ENCODE results near the gene FER1L5. TPM values are rescaled to one million over a fixed set of nuclear protein-coding genes. Genes with fewer than 3 reads are reported as not detected.

FER1L5 gene
- total and polyA plus RNA-seq, 2 of the 8 experiments (the other 6 are each of a cell fraction or from before 2014, with no cell fraction given) = 0.23 to 0.88 TPM

DNA sequence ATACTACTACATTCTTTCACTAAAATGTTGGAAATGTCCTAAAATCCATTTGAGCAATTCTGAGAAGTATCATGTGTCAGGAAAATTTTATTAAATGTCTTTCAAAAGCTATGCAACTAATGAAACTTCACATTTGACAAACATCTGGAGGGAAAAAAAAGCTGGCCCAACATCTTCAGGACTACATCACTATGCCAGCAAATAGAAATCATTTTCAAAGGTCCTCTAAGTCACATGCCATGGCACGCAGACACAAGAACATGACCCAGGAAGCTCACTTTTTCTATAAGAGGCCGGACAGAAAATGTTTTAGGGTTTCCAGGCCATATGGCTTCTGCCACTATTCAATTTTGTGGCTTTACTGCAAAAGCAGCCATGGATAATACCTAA is 16.0 kb upstream of the FER1L5 start:
- Histone ChIP-seq H2BK20ac (ENCODE audit: low read length) (no peak overlapping the region), H3K23me2 (ENCODE audit: low read depth, low read length) (no peaks in the 10 kb centered on the region), H2BK120ac (replicated peaks; ENCODE audit: low read depth, low read length) (no peak overlapping the region), H3K4me1 (replicated peaks in 1 of 4; ENCODE audit: control insufficient read depth in 3 of 4, insufficient read depth in 4 of 4, low read length in 3 of 4) (no peaks in the 10 kb centered on the region), H3K36me3 (ENCODE audit: control insufficient read depth in 2 of 4, insufficient read depth in 4 of 4, low read length in 3 of 4) (peaks cover 3 to 42% (median 16%) of the 10 kb centered on the region in 4 experiments; a peak in 7 of 8 replicates), H2BK15ac (ENCODE audit: low read length) (no peak overlapping the region), H2BK5ac (ENCODE audit: low read depth, low read length) (no peak overlapping the region), H2BK12ac (ENCODE audit: low read depth, low read length) (no peak overlapping the region), H3K9me3 (ENCODE audit: insufficient read depth in 2 of 2, low read depth in 1 of 2, low read length in 1 of 2) (no peaks in the 10 kb centered on the region), H3K79me2 (ENCODE audit: control insufficient read depth in 1 of 2, insufficient read depth in 2 of 2, low read length in 2 of 2) (no peaks in the 10 kb centered on the region), H3K4me3 (ENCODE audit: extremely low read depth in 1 of 4, insufficient read depth in 2 of 4, low read depth in 3 of 4, low read length in 4 of 4) (no peak overlapping the region), H3K27ac (ENCODE audit: low read depth, low read length) (no peak overlapping the region), H2AK5ac (ENCODE audit: low read depth, low read length) (no peak overlapping the region), H4K91ac (replicated peaks; ENCODE audit: insufficient read length, low read length) (no peak overlapping the region), H4K20me1 (replicated peaks in 1 of 2; ENCODE audit: control insufficient read depth in 1 of 2, insufficient read depth in 2 of 2, low read length in 2 of 2) (peaks cover 5% of the 10 kb centered on the region in 2 experiments), H3K27me3 (replicated peaks in 1 of 4; ENCODE audit: control insufficient read depth in 3 of 4, extremely low read depth in 1 of 4, insufficient read depth in 3 of 4, low read length in 3 of 4) (no peaks in the 10 kb centered on the region), H2AFZ (ENCODE audit: low read length) (no peak overlapping the region), H3K18ac (ENCODE audit: extremely low read depth, low read length) (no peak overlapping the region), H3K9ac (replicated peaks in 1 of 4; ENCODE audit: extremely low read depth in 1 of 4, low read depth in 3 of 4, low read length in 3 of 4) (no peak overlapping the region), H3K14ac (ENCODE audit: insufficient read length) (no peak overlapping the region), H3K79me1 (ENCODE audit: low read depth, low read length) (peaks cover 5% of the 10 kb centered on the region), H3K23ac (ENCODE audit: insufficient read length) (no peak overlapping the region), H4K5ac (ENCODE audit: insufficient read length, low read depth, low read length) (no peak overlapping the region), H3K4ac (replicated peaks; ENCODE audit: insufficient read length, low read depth, low read length) (no peak overlapping the region), H4K8ac (ENCODE audit: extremely low read depth, insufficient read depth, low read length) (no peak overlapping the region), H3K56ac (replicated peaks; ENCODE audit: insufficient read length, low read depth, low read length) (no peak overlapping the region), H3K4me2 (ENCODE audit: insufficient read depth in 1 of 2, low read depth in 2 of 2, low read length in 2 of 2) (no peak overlapping the region)
- CTCF ChIA-PET (ENCODE audit: partially characterized antibody) = no interaction called here
- WGBS, 2 experiments (ENCODE audit: extremely low coverage in 1 of 2, insufficient coverage in 1 of 2, insufficient read length in 1 of 2, insufficient replicate concordance in 2 of 2, low coverage in 1 of 2, low lambda C conversion rate in 2 of 2, missing lambda C conversion rate in 1 of 2) = 91% methylated on average over 2 of the region's 2 CpGs; no CpG with 5 or more reads in 1 of the 2 experiments
- POLR2A ChIA-PET (ENCODE audit: partially characterized antibody) = no interaction called here
- no peak for FAIRE-seq
- DNase-seq (ENCODE audit: low read depth in 1 of 2, low spot score in 2 of 2) = no peak
- TF ChIP-seq BACH1 (IDR thresholded peaks at IDR 0.05; ENCODE audit: low read length) (no peak), SP4 (IDR thresholded peaks at IDR 0.05; ENCODE audit: low read length) (no peak), SIRT6 (IDR thresholded peaks at IDR 0.05; ENCODE audit: low read length) (no peak)
